Measurements from ENCODE around the gene TEX101.
"Not testable (repeated sequence)": the region's sequence is repeated elsewhere in the genome, so short reads cannot be mapped to it uniquely, and the experiment has no call there.

TEX101 gene

GRCh38 chr19:43414554-43414953, at the start of gene TEX101:
Gene TEX101, plus strand, starts transcription at chr19:43414890. Its CDS starts 1,030 bp downstream, at chr19:43415920.
- no peak for DNase-seq (ENCODE audit: low spot score)

DNA sequence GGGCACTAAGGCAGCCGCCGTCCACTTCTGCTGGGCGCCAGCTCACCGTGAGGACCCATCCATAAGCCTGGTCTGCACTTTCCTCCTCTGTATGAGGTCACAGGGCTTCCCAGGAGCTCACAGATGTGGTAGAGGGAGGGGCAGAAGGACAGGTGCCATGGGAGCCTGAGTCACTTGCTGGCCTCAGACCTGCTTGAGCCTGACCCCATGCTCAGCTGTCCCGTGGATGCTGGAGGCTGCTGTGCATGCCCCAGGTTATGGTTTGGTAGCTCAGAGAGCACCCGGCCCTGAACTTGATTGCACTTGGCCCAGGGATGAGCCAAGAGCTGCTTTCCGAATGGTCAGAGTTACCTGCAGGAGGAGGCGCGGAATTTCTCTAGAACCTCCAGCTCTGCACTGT, 49.0 kb upstream of the TEX101 start:
- not testable (repeated sequence) for DNase-seq (ENCODE audit: low spot score)

DNA sequence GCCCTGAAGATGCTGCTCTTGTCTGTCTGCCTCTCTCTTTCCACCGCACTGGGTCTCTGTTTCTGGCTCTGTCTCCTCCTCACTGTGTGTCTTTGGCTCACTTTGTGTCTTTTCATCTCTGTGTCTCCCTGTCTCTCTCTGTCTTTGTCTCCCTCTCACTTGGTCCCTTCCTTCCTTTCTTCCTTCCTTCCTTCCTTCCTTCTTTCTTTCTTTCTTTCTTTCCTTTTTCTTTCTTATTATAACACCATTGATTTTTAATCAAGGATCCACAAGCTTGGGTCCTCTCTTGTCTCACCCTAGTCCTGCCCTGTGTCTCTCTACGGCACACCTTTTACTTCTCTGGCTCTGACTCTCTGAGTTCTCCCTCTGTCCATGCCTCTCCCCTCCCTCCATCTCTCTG, 46.9 kb upstream of the TEX101 start:
- no peak for DNase-seq (ENCODE audit: low spot score)

- not testable (repeated sequence) for DNase-seq (ENCODE audit: low spot score)
Observed at GRCh38 chr19:43368897-43369296, 45.8 kb upstream of the TEX101 start.

- no peak for DNase-seq (ENCODE audit: low spot score)
Observed at GRCh38 chr19:43371909-43372308, 42.8 kb upstream of the TEX101 start.

DNA sequence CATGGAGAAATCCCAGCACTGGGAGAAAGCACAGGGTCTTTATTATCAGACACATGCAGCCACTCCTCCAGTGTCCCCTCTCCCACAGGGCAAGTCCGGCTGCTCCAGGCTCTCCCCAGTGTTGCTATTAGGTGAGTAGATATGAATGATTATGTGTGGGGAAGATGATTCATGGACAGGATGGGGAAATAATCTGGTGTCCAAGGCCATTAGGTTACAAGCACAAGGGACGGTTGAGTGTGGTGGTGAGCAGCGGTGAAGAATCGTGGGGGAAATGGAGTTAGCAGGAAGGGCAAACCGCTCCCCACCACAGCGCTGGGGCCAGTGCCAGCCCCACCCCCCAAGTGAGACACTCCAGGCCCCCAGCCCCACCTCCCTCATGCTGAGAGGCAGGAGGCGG, 42.2 kb upstream of the TEX101 start:
- no peak for DNase-seq (ENCODE audit: low spot score)

DNA sequence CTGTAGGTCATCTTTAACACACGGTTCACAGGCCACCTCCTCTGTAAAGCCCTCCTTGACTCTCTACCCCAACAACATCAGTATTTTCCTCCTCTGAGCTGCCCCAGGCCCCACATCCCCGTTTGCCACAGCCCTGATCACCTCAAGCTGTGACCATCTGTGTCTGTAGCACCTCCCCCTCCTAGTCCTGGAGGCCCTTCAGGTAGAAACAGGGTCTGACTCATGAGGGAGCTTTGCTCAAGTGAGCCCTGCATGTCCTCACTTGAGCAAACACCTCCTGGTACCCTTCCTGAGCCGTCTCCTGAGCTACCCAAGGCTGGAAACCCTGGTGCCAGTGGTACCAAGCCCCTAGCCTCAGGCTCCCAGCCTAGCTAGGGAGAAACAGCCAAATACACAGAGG, 37.1 kb upstream of the TEX101 start:
- DNase-seq (ENCODE audit: low spot score), result not testable (repeated sequence)

- DNase-seq (ENCODE audit: low spot score), result no peak
Observed at GRCh38 chr19:43380008-43380407, 34.7 kb upstream of the TEX101 start.

GRCh38 chr19:43380771-43381386, 33.8 kb upstream of the TEX101 start:
- no peak for DNase-seq (ENCODE audit: low spot score)

DNA sequence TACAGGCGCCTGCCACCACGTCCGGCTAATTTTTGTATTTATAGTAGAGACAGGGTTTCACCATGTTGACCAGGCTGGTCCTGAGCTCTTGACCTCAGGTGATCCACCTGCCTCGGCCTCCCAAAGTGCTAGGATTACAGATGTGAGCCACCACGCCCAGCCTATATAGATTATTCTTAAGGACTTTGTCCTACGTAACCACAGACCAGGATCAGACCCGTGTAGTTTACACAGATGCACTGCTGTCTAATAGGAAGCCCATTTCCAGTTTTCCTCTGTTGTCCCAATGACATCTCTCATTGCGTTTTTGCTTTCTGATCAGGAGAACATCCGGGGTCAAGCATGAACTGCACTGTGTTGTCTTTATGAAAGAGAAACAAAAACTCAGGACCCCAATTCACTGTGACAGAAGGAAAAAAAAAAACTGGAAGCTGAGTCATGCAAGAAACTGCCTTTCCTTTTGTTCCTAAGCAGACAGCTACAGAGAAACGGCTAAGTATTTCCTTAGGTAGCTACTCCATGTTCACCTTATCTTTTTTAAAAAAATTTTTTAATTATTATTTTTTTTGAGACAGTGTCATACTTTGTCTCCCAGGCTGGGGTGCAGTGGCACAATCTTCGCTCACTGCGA, 32.0 kb upstream of the TEX101 start:
- DNase-seq (ENCODE audit: low spot score), result not testable (repeated sequence)

- not testable (repeated sequence) for DNase-seq (ENCODE audit: low spot score)
Observed at GRCh38 chr19:43383254-43383653, 31.4 kb upstream of the TEX101 start.

- not testable (repeated sequence) for DNase-seq (ENCODE audit: low spot score)
Observed at GRCh38 chr19:43383759-43384158, 30.9 kb upstream of the TEX101 start.

GRCh38 chr19:43390903-43391551, 23.7 kb upstream of the TEX101 start:
- DNase-seq (ENCODE audit: low spot score), result not testable (repeated sequence)

DNA sequence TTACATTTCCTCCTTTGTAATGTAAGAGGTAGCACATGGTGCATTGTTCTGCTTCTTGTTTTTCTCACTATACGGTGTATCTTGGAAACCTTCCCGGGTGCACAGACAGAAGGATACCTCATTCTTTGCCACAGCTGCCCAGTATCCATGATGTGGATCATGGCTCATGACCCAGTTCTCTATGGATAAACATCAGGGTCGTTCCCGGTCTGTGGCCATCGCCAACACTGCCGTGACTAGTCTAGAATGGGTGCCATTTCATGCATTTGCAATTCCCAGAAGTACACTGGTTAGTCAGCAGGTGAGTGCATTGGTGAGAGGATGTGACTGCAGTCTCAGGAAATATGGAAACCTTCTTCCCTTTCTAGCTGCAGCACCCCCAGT, 23.1 kb upstream of the TEX101 start:
- not testable (repeated sequence) for DNase-seq (ENCODE audit: low spot score)

DNA sequence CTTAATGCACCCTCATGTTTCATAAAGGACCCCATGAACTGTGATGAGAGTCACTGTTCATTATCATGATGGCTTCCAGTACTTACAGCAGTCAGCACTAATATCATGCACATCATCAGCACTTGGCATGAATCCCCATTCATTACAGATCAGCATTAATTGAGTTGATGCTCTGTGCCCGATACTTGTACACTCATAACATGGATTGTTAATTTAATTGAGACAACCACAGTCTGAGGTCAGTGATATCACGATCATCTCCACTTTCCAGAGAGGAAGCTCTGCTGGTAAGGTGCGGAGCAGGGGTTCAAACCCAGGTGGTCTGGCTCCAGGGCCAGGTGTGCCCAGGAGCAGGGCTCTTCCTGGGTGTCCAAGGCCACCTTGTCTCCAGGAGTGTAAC, 21.2 kb upstream of the TEX101 start:
- DNase-seq (ENCODE audit: low spot score), result not testable (repeated sequence)

DNA sequence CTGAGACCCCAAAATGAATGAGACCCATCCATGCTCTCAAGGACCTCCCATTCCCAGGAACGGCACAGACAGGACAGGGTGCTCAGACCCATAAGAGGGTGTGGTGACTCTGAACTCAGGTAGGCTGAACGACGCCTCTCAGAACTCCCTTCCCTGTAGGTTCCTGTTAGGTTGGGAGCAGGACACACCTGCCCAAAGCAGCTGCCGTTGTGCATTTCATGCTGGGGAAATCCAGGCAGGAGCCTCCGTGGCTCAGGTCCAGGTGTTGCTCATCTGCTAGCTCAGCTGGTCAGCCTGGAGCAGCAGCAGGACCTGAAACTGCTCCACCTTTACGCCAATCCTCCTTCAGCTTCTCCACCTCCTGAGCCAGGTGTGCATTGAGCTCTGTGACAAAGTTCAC, 19.1 kb upstream of the TEX101 start:
- DNase-seq (ENCODE audit: low spot score), result no peak

DNA sequence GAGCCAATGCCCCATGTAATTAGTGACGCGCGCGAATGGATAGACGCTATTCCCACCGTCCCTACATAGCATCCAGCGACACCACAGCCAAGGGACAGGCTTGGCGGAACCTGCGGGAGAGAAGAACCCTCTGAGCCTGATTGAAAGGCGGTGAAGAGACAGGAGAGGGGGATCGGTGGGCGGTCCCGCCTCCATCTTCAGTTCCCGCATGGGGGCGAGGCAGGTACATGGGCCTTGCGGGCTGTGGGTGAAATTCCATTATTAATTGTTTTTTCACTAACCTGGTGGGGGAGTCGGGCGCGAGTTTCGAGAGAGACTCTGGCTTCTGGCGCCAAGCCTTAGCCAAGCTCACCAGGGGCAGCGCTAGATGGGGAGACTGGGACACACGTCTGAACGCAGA, 8.4 kb upstream of the TEX101 start:
- no peak for DNase-seq (ENCODE audit: low spot score)

GRCh38 chr19:43407416-43408005, 7.2 kb upstream of the TEX101 start:
- DNase-seq (ENCODE audit: low spot score), result no peak

GRCh38 chr19:43408043-43408442, 6.6 kb upstream of the TEX101 start:
- DNase-seq (ENCODE audit: low spot score), result no peak

GRCh38 chr19:43409415-43409814, 5.3 kb upstream of the TEX101 start:
- no peak for DNase-seq (ENCODE audit: low spot score)

DNA sequence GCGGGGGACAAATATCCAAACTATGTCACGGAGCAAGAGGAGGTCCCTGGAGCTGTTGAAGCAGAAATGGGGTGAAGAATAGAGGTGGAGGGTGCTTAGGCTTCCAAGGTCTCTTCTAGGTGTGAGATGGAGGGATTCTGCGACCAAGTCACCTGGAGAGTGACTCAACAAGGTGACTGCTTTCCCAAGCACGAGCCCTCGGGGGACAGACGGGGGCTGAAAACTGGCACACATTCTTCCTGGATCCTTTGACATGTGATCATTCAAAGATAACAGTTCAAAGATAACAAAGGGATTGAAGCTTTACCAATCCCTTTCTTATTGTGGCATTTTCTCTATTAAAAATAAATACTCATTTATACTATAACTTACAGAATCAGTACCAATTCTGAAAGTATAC, 2.2 kb upstream of the TEX101 start:
- no peak for DNase-seq (ENCODE audit: low spot score)

- no peak for DNase-seq (ENCODE audit: low spot score)
Observed at GRCh38 chr19:43416951-43417623, 2.4 kb downstream of the TEX101 start.

DNA sequence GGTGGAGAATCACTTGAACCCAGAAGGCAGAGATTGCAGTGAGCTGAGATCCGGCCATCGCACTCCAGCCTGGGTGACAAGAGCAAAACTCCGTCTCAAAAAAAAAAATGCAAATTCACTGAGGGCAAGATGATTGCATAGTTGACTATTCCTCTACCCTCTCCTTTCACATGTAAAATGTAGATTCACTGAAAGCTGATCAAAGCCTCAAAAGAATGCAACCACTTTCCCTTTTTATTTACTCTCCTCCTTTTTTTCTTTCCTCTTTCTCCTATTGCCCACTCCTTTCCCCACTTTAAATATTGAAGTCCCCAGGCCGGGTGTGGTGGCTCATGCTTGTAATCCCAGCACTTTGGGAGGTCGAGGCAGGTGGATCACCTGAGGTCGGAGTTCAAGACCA, 6.3 kb downstream of the TEX101 start:
- DNase-seq (ENCODE audit: low spot score), result no peak

Data from CD4-positive, alpha-beta T cell treated with Interleukin-6 at 100 ng/mL for 8 hours (primary cell).